RPMI8226 (cell line): Measurements from ENCODE around the gene SLC10A4.
"Not testable (repeated sequence)": the region's sequence is repeated elsewhere in the genome, so short reads cannot be mapped to it uniquely, and the experiment has no call there.

Experiments
- DNase-seq: peaks from one replicate; pipeline ENCODE4 v3.0.0-alpha.2; 2015

SLC10A4 gene, protein sequence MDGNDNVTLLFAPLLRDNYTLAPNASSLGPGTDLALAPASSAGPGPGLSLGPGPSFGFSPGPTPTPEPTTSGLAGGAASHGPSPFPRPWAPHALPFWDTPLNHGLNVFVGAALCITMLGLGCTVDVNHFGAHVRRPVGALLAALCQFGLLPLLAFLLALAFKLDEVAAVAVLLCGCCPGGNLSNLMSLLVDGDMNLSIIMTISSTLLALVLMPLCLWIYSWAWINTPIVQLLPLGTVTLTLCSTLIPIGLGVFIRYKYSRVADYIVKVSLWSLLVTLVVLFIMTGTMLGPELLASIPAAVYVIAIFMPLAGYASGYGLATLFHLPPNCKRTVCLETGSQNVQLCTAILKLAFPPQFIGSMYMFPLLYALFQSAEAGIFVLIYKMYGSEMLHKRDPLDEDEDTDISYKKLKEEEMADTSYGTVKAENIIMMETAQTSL

DNA sequence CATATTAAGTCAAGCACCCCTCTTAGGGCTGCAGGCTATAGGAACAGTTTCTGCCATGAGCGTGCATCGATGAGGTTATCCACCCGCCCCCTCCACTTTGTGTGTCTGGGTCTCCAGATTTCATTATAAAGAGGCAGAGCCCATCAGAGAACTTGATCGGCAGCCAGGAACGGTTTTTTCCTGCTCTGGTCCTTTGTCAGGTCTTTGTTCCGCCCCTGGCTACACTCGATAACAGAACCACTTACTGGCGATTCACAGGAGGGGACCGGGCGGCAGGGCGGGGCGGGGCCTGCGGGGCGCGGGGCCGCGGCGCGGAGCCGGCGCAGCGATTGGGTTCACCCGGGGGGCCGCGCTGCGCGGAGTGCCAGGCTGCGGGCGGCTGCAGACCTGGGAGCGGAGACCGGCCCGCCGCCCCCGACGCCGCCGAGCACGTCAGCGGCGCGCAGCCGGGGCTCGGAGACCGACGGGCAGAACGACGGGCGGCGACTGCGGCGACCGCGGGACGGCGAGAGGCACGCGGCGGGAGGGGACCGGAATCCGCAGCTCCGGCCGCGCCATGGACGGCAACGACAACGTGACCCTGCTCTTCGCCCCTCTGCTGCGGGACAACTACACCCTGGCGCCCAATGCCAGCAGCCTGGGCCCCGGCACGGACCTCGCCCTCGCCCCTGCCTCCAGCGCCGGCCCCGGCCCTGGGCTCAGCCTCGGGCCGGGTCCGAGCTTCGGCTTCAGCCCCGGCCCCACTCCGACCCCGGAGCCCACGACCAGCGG, at the start of gene SLC10A4:
SLC10A4 (plus strand) TSS at position 338 of the 771 bp plus-strand sequence; CDS start at position 557, 219 bp downstream.
- no peak for DNase-seq

DNA sequence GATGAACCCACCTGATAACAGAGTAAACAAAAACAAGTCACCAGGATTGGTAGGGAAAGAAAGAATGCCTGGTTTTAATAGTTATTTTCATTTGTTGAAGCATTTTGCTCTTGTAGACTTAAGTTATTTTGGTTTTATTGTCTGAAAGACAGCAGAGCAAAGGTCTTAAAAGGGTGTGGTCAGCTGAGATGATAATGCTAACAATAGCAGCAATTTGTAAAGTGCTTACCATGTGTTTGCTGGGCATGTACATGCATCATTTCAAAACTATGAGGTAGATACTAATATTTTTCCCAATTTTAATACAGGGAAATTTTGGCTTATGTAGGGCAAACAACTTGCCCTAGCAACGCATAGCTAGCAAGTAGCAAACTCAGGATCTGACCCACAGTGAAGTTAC, 46.8 kb upstream of the SLC10A4 start:
- no peak for DNase-seq

DNA sequence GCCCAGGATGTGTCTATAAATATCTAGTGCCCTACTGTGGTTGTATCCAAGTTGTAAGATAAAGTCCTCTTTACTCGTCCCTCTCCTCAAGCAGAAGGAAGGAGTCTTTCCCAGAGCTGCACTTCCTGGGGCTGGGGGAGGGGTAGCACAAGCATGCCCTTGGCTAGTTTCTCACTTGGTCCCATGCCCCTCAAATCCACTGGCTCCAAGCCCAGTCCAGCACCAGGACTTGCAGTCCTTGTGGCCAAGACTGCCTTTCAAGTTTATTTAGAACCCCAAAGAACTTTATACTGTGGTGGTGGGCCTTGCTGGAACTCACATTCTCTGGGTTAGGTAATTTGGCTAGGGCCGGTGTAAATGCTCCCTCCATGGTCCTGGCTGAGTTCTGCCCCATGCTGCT, 43.2 kb upstream of the SLC10A4 start:
- DNase-seq: no peak

DNA sequence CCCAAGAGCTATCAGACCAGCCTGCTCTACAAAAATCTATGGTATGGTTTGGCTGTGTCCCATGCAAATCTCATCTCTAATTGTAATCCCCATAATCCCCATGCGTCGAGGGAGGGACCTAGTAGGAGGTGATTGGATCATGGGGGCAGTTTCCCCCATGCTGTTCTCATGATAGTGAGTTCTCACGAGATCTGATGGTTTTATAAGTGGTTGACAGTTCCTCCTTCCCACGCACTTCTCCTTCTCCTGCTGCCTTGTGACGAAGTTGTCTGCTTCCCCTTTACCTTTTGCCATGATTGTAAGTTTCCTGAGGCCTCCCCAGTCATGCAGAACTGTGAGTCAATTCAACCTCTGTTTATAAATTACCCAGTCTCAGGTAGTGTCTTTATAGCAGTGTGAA, 42.2 kb upstream of the SLC10A4 start:
- DNase-seq: not testable (repeated sequence)

DNA sequence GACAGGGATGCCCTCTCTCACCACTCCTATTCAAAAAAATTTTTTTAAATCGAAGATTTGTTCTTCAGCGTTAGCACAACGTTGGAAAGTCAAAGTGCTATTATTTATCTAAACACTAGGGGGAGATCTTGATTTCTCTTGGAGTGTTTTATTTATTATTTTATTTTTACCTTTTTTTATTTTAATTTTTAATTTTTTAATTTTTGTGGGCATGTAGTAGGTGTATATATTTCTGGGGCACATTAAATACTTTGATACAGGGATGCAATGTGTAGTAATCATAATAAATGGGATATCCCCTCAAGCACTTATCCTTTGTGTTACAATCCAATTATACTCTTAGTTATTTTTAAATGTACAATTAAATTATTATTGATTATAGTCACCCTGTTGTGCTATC, 37.4 kb upstream of the SLC10A4 start:
- peak; percentile 2 for DNase-seq

DNA sequence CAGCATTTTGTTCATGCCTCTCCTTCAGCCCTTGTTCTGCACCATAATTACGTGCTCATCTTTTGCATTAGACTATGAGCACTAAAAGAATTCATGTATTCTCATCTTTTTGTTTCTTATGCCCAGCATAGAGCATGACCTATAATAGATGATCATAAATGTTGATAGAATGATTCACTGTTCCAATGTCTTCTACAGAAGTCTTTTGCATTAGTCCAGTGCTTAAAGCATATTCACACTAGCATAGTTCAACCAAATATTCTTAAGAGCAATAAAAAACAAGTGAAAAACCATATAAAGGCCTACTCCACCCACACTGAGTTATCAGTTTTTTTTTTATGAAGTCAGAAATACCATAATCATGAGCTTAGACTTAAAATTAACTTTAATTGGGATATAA, 36.5 kb upstream of the SLC10A4 start:
- no peak for DNase-seq

DNA sequence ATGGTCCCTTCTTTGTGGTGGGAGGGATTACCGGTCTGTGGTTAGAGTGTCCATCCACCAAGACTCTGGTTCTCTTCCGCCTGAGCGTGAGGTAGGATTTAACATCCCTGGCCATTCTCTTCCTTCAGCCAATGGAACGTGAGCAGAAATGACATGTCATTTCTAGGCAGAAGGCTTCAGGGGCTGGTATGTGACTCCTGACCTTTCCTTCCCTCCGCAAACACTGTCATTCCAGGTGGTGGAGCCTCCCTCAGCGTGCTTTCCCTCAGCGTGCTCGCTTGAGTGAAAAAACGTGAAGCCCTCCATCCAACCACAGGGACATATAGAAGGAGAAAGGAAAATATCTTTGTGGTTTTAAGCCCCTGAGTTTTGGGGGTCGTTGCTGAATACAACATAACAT, 34.0 kb upstream of the SLC10A4 start:
- no peak for DNase-seq

DNA sequence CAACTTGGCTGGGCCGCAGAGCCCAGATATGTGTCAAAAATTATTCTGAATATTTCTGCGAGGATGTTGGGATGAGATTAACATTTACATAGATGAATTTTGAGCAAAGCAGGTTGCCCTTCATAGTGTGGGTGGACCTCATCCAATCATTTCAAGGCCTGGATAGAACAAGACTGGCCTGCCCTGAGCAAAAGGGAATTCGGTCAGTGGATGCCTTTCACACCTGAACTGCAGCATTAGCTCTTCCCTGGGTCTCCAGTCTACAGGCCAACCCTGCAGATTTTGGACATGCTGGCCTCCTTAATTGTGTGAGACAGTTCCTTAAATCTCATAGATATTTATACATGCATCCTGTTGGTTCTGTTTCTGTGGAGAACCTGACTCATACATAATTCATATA, 32.4 kb upstream of the SLC10A4 start:
- no peak for DNase-seq

DNA sequence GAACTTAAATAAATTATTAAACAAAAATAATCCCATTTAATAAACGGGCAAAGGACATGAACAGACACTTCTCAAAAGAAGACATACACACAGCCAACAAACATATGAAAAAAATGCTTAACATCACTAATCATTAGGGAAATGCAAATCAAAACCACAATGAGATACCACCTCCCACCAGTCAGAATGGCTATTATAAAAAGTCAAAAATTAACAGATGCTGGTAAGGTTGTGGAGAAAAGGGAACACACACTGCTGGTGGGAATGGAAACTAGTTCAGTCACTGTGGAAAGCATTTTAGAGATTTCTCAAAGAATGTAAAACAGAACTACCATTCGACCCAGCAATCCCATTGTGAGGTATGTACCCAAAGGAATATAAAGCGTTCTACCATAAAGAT, 31.5 kb upstream of the SLC10A4 start:
- DNase-seq: not testable (repeated sequence)

DNA sequence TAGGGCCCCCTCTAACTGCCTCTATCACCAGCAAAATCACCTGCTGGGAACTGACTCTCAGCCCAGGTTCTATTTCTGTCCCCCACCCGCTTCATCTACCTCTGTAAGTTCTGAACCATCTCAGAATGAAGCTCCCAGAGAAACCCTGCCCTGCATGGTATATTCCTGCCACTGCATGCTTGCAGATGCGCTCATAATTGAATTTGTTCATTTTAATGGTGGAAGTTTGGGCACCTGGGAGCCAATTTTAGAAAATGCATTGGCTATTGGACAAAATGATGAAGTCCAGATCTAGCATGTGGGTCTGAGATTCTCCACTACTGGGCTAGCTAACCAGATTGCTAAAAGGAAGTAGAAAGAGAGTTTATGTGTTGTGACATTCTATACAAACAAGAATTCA, 28.6 kb upstream of the SLC10A4 start:
- DNase-seq: no peak

DNA sequence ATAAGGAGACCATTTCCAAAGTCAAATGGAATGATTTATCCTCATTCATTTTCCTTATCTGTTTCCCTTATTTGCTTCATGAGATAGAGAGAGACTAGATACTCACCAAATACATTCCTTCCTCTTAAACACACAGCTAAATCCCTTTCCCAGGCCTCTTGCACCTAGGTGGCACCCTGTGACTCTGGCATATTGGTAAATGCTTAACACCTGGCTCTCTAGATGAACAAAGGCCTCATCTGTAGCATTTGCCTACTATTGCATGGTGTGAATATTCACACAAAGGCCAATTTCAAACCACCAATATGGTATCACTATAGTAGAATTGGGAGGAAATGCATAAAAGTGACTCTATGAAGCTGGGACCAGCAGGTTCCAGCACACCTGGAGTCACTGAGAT, 22.1 kb upstream of the SLC10A4 start:
- no peak for DNase-seq

DNA sequence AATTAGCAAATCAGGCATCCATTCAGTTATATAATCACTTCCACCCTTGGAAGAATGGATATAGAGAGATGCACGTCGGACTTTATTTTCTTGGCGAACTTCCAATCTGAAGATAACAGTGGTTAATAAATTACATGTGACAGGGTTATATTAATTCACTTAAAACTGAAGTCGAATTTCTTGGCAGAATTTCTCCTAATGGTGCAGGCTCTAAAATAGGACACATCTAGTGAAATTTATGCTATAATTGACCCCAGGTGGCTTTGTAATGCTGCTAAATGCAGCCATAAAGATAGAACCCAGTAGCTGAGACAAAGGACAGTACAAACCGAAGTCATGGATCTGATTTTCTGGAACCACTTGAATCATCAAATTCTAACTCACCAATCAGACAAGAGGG, 20.8 kb upstream of the SLC10A4 start:
- no peak for DNase-seq

DNA sequence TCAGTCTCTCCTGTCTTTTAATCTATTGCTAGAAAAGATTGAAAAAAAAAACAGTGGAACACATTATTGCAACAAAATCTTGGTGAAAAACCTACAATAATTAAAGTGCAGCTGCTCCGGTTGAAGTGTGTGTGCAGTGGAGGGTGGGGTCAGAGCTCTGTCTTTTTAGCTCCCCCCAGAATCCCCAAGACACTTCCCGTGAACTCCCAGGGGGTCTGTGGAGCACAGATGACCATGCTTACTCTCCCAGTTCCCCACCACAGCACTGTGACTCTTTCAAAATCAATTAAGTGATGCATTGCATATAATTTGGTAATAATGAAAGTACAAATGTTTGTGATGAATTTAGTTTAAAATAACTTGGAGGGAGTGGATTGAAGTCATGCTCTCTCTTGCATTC, 15.7 kb upstream of the SLC10A4 start:
- DNase-seq: no peak

DNA sequence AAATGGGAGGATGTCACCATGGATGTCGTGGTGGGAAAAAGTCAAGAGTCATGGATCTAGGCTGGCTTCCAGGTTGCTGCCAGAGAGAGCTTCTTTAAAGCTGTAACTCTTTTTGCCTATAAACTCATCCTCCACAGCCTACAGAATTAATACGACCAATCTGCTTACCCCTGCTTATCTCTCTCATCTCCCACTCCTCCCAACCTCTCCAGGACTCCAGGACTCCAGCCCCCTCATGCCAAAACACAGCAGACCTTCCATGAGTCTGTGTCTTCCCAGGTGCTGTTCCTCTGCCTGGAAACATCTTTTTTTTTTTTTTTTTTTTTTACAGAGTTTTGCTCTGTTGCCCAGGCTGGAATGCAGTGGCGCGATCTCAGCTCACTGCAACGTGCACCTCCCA, 15.3 kb upstream of the SLC10A4 start:
- DNase-seq: no peak

DNA sequence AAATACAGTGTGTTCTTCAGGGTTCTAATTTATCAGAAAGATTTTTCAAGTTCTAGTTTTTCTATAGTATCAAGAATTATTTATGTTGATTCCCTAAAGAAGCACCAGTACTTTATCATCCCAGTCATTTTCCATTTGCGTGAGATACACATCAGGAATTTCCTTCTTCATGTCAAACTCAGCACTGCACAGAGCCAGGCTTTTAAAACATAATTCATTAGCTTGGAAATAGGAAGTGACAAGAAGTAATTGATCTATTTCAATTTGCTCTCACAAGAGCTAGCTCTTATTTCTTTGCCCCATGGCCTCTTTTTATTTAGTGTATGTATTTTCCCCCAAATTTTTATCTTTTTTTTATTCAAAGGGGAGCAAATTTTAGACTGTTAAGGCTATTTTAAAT, 13.0 kb upstream of the SLC10A4 start:
- DNase-seq: no peak

DNA sequence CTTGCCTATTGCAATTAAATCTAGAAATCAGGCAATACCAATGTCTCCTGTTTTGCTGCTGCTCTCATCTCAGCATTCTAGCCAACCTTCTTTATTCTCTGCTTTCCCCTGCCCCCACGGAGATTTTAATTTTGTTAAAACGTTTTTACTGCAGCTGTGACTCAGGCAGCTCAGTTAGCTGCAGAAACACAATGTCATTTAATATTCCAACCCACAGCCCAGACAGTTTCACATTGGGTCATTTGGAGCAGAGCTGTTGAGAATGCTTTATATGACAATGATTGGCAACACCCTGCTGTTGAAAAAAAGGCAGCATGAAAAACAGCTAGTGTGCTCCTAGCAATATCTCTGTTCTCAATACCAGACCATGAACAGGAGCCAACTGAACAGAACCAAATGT, 12.6 kb upstream of the SLC10A4 start:
- no peak for DNase-seq

DNA sequence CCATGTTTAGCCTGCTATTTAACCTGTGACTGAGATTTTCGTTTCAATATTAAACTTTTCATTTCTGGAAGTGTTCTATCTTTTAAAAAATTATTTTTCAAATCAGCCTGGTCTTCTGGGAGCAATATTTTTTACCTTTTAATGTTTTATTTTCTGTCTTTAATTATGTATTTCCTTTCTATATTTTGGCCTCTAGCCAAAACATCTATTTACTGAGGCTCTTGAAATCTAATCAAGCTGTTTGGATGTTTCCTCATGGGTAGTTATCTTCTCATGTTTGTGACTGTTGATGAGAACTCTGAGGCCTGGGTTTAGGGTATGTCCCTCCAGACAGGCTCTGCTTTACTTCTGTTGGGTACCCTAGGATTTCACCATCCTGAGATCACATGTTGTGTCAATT, 10.3 kb upstream of the SLC10A4 start:
- DNase-seq: no peak

DNA sequence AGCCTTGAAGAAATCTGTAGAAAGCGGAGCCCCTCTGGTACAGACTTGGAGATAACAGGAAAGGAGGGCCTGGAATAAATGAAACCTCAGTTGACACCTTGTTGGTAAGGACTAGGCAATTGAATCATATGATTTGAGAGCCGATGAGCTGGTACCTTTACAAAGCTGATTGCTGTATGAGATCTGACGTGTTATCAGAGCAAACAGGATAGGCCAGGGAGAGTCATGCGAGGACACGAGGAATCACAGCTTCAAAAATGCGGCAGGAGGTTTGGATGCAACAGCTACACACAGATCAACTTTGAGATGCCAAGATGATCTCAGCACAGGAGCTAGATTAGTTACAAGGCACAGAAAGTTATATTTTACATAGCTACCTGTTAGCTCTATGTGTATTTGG, 7.4 kb upstream of the SLC10A4 start:
- DNase-seq: no peak

DNA sequence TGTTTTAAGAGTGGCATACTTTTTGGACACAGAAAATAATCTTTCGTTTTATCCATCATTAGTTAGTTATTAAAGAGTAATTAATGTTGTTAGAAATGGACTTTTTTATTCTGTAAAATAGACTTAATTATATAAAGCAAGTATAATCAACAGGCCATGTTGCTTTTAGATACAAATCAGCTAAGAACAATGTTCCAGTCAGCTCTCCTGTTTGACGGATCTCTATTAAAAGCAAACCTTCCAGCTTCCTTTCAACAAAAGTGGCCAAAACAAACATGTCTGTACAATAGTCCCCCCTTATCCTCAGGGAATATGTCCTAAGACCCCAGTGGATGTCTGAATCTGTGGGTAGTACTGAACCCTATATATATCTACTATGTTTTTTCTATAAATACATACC, 4.9 kb upstream of the SLC10A4 start:
- DNase-seq: no peak

DNA sequence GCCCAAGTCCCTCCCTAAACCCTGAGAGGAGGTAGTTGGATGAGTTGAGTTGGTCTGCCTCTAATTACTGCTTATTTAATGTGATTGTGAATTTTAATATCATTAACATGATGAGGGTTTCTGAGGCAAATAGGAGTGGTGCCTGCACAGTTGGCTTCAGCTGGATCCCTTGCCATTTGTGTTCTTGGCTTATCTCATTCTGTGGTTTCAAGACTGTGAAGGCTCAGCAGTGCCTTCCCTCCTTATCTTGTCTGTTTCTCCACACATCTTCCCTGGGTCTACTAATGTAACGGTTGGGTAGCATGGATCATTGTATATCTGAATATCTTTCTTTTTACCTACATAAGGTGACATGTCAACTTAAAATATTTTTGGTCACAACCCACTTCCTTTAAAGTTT, 1.6 kb upstream of the SLC10A4 start:
- DNase-seq: no peak

DNA sequence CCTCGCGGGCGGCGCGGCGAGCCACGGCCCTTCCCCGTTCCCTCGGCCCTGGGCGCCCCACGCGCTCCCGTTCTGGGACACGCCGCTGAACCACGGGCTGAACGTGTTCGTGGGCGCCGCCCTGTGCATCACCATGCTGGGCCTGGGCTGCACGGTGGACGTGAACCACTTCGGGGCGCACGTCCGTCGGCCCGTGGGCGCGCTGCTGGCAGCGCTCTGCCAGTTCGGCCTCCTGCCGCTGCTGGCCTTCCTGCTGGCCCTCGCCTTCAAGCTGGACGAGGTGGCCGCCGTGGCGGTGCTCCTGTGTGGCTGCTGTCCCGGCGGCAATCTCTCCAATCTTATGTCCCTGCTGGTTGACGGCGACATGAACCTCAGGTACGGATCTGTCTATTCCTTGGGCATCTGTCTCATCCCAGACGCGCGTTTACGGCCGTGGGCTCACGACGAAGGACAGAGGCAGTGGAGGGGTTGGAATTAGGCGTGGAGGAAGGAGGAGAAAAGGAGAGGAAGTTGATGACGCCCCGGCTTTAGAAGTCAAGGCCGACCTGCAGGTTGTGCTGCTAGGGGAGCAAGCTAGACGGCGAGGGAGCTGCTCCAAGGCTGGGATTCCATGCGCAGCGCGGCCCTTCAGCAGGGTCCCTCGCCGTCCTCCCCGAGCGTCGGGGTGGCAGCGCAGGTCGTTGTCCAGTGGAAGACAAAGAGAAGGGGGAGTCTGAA, 792 bp downstream of the SLC10A4 start:
- no peak for DNase-seq

DNA sequence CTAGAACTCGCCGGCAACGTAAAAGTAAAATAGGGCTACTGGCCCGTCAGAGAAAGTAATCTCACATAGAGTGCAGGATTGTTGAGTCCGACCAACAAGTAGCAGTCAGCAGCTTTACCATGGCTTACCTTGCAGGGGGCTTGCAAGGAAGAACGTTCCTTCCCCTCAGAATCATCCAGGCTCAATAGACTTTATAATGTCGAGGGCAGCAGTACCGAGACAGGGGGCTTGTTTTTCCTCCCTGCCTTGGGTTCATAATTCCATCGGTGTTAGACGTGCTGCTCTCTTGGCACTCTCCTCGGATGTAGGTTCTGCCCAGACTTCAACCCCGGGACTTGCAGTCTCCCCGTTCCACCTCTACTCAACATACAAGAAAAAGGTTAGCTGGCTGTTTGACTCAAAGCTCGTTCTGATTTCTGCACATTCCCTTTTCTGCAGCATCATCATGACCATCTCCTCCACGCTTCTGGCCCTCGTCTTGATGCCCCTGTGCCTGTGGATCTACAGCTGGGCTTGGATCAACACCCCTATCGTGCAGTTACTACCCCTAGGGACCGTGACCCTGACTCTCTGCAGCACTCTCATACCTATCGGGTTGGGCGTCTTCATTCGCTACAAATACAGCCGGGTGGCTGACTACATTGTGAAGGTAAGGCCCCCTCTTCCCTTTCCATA, 1.5 kb downstream of the SLC10A4 start:
- DNase-seq: no peak

DNA sequence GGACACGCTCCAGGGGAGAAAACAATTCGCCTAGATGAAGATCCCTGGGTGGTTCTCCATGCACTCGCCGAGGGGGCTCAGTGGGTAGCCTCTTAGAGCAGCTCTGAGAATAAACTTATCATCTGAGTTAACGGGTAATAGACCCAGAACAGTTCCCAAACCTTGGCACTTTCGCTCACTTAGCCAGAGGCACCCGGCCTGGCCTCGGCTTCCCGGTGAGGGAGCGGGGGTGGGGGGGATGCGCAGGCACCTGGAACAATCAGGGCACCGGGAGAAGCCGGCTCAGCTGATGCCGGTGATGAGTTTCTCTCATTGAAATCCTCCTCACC, 6.5 kb downstream of the SLC10A4 start:
- DNase-seq: no peak
